ENCODE results near the gene ARMH3.

Gene ARMH3

DNA sequence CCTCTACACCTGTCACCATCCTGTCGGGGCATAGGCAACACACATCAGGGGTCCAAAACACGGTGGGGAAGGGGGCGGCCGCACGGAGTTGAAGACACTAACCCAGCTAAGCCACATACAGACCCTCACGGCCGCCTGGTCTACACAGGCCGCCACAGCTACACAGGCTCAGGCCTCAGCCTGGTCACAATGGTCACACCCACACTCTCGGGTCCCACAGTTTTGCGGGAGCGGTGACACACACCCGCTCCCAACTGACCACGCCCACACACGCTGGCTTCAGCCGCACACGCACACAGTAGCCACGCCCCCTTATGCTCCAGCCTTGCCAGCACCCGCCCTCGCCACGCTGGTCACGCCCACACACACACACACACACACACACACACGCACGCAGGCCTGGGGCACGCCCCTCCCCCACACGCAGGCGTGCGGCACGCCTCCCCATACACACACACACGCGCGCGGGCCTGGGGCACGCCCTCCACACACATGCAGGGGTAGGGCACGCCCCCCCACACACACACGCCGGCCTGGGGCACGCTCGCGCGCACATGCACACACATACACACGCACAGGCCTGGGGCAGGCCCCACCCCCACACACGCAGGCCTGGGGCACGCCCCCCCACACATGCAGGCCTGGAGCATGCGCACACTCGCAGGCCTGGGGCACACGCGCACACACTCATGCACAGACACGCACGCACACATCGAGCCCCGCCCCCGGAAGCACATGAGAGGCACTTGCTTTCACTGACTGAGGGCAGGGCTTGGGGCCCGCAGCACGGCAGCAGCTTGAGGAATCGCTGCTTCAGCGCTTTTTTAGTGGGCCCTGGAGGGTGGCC lies 225.4 kb downstream of the ARMH3 start:
- peak; percentile 97 for DNase-seq (ENCODE audit: low spot score)

DNA sequence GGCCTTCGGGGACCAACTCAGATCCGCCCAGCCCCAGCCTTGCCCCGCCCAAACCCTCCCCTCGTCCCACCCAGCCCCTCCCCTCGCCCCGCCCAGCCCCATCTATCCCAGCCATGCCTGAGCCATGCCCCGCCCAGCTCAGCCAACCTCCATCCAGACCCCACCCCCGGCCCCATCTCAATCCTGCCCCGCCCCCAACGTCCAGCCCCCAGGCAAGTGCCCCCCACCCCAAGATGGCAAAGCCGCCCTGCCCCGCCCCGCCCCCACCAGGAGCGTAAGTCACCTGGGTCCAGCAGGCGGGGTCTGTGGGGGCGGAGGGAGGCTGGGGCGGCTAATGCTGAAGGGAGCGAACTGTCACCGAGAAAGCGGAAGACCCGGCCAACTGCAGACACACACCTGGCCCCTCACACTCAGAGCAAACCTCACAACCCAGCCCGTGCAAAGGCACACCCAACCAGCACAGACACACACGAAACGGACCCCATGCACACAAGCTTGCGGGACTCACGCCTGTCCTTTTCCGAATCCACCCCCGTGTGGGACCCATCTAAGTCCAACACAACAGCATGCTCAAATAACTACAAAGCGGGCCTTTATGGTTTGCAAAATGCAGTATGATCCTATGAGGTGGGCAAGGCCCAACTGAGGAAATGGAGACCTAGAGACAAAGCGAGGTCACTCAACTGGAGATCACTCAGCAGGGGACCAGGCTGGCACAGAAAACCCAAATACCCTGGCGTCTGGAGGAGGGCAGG lies 226.2 kb downstream of the ARMH3 start:
- peak; percentile 41 for DNase-seq (ENCODE audit: low spot score)

DNA sequence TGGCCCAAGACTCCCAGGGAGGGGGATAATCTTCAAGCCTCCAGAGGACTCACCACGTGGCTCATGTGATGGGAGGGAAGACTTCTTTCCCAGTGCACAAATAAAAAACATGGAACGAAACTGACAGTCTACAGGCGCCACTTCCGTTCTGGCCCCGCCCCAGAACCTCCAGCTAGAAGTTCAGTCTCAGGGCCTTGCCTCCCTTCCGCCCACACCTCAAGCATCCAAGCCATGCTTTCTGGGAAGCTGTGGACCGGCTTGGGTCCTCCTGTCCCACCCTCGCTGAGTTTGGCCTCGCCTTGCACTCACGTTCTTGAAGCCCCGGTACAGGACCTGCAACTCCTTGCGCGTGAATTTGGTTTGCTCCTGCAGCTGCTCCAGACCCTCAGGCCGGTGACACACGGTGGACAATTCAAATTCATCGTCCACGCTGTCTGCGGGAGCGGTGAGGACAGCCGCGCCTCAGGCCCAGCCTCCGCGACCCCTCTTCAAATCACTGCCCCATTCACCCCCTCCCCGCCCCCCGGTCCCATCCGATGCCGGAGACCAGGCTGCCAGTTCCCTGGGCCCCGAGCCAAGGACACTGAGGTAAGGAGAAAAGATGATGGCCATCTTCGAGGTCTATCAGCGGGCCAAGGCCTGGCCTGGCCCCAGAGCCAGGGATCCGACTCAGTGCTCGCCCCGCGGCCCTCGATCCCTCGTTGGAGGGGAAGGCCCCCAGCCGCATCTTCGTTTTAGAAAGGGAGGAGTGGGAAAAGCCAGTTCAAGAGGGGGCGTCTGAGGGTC lies 227.0 kb downstream of the ARMH3 start:
- no peak for DNase-seq (ENCODE audit: low spot score)

DNA sequence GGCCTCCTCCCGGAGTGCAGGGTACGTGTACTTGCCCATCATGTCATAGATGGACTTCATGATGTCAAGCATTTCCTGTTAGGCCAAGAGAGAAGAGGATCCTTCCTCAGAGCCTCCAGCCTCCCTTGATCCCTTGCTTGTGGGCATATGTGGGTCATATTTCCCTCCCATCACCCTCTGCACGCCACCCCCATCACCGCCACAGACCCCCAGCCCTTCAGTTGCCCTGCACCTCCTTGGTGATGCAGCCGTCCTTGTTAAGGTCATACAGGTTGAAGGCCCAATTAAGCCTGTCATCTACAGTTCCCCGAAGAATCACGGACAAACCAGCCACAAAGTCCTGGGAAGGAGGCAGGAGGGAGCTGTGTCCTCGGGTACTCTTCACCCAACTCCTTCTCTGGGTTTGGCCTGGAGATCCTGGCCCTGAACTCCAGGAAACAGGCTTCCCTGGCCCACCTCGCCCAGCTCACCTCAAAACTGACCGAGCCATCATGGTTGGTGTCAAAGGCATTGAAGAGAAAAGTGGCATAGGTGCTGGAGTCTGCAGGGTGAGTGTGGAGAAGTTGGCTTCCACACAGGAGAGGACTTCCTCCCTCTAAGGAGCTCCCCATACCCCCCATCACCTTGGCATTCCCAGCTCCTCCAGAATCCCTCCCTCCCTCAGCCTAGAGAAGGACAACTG lies 227.9 kb downstream of the ARMH3 start:
- no peak for DNase-seq (ENCODE audit: low spot score)

DNA sequence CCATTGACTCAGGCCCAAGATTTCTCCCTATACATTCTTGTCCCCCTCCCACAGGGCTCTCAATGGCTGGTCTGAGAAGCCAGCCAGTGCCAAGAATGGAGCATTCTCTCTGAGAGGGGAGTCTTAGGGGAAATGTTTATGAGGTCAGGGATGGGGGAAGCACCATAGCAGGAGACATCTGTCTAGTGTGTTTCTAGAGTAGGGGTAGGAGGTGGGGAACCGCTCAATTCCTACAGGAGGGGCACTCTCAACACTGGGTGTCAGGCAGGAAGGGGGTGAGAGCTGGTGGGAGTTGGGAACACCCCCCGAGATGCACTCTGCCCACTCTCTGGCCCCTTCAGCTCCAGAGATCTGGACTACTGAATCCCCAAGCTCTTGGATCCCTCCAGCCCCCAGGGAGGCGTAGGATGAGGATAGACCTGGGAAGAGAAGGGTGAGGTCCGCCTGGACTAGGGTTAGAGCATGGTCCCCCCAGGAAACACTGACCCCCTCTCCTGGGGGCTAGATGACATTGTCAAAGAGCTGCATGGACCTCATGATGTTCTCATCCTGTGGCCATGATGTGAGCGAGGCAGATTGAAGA lies 229.0 kb downstream of the ARMH3 start:
- DNase-seq (ENCODE audit: low spot score), result peak; percentile 5

DNA sequence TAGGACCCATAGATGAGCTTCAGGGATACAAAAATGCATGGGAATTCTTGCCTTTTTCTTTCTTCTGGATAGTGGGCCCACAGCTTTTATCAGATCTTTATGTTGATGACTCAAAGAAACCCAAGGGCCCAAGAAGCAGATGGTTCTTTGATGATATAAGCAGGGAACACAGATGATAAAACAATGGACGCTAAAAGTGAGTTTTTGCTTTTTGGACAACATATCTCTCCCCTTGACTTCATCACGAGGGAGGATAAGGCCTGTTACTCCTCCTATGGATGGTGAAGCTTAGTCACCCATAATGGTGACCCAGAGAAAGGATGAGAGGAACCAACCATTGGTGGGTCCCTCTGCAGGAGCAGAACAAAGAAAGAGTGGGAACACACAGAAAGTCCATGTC lies 231.2 kb downstream of the ARMH3 start:
- DNase-seq (ENCODE audit: low spot score), result no peak

DNA sequence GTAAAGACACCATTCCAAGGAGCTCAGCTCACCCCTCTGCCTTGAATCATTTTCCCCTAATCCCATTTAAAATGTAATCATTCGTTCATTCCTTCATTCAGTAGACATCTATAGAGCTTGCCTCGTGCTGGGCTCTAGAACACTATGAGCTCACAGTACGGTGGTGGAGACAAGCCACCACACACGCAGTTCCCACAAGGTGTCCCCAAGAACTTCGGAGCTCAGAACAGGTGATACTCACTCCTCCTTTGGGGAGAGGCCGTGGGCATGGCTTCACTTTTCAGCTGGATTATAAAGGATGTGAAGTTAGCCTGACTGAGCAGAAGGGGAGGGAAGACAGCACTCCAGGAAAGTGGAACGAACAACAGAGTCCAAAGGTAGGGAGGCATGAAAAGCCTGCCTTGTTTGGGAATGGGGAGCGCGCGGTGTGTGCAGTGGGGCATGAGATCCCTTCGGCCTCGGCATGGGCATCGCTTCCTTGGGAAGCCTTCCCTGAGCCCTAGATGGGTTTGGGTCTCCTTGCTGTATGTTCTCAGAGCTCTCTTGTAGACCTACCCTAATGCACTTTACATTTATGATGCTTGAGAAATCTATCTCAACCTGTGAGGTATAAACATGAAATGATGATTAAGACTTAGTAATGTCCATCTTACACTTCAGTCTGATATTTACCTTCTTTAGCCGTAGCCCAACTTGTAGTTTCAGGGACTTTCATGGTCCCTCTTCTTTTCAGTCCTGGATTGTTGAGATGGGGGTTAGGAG lies 236.9 kb downstream of the ARMH3 start:
- DNase-seq (ENCODE audit: low spot score), result no peak

DNA sequence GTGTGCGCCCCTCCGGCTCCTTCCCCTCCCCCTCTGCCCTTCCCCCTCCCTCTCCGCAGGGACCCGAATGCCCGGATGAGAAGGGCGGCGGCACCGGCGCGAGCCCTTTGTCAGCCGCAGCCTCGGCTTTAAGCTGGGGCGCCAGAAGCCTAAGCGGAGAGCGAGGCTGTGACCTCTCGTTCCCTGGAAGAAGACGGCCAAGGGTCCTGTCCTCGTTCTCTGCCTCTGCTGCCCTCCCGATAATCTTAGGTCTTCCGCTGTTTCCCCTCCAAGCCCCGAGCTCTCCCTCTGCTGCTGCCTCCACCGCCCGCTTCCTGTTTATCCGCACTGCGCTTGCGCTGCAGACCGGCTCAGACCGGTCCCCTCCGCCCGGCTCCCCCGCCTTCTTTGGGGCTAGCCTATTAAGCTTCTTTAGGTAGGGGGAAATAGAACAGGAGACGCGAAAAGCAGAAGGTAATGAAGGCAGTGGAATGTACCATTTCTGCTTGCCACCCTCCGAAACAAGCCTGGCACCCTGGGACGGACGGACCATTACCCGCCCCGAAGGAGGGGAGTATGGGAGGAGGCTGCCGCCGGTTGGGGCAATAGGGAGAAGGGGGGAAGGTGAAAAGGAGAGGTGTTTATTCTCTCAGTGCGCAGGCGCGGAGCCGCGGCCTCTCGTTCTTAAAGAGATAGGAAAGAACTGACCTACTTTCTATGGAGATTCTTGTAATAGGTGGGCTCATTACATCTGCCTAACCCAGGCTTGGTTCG lies 237.7 kb downstream of the ARMH3 start, which contains the start of gene OGA:
Gene OGA (minus strand): TSS at position 326 of the 753 bp plus-strand sequence. CDS start 422 bp downstream, outside the sequence.
- DNase-seq (ENCODE audit: low spot score), result peak; percentile 97

DNA sequence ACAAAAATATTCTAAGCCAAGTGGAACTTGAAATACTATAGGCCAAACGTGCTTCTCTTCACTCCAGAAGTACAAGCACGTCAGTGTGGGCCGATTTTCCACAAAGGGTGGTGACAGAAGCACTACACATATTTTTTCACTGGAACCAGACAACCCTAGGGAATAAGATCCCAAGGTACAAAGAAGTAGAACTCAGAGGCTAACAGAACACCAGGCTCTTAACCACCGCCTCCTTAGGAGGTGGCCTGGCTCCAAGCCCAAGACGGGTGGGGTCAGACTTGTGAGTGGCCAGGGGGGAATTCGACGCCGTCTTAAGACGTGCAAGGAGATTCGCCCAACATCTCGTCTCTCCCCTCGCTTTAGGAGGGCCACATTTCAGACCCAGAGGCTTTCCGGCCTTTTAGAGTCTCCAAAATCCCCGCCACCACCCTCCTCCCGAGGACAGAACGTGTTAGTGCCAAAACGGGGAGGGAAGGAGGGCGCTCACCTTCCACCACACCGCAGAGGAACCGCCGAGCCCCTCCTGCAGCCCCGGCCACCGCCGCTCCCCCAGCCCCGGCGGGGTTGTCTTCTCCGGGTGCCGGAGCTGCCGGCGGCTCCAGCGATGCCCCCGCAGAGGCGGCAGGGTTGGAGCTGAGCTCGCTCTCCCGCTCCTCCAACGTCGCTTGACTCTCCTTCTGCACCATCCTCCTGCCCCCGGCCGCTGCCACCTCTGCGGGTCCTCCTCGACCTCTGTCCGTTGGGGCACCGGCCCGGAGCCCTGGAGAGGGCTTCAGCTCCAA lies 238.4 kb downstream of the ARMH3 start:
- DNase-seq (ENCODE audit: low spot score), result peak; percentile 86

DNA sequence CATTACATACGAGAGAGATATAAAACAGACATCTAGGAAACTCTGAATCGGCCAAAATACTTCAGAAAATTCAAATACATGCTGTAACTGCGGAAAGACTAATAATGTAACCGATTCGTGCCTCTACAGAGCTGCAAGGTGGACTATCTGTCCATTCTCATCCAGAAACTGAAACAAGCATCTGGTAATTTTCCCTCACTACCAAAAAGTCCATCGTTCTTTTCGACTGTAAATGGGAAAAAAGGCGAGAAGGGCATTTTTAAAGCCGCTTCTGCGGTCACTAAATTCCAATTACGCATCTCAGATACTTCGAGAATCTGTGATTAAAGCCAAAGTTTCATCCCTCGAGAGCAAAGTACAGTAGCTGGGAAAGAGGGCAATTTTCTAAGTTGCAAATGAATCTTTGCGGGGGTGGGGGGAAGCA lies 239.0 kb downstream of the ARMH3 start:
- DNase-seq (ENCODE audit: low spot score), result no peak

DNA sequence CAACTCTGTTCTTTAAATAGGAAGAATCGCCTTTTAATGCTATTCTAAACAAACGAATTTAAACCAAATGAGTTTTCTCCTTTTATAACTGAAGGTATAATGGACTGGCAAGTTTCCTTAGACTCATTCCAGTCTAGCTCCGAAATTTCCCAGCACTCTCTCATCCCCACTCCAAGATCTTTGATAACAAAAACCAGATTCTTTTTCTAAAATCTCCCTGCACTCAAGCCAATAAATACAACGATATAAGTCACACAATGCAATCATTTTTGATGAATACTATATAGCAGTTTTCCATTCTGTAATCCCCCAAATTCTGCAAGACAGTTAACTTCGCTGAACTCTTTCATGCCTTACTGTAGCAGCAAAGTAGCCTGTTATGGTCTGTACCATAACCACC lies 239.6 kb downstream of the ARMH3 start:
- no peak for DNase-seq (ENCODE audit: low spot score)

DNA sequence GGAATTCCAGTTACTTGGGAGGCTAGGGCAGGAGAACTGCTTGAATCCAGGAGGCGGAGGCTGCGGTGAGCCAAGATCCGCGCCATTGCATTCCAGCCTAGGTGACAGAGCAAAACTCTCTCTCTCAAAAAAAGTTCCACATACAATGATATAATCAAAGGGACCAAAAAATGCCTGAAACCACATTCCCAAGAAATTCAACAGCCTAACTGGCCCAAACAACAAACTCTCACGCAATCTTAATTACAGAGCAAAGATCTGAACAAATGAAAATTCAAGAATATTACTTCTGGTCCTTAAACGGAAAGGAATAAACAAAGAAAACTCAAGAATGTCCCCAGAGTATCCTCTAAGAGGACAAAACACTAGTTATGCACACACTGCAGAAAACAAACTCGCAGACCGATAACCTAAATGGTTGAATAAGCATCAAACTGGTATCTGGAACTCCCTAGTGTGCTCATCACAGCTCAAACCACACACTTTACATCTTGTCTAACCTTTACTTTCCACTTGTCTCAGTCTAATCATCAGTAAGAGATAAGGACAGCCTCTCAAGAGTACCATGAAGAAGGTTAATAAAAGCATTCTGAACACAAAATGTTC lies 241.4 kb downstream of the ARMH3 start:
- no peak for DNase-seq (ENCODE audit: low spot score)

DNA sequence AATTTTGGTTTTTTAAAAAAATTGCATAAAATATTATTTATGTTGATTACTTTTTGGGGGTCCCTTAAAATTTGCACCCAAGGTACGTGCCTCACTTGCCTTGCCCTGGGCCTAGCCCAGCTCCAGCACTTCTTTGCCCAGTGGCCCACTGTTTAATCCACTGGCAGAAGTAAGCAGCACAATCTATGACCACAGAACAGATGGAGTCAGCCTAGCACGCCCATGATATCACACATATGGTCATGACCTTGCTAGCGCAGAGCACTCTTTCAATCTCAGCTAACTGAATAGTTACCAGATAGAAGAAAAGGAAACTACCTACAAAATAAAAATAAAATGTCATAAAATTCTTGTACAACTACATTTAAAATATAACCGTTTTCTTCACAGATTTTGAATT lies 243.4 kb downstream of the ARMH3 start:
- no peak for DNase-seq (ENCODE audit: low spot score)

DNA sequence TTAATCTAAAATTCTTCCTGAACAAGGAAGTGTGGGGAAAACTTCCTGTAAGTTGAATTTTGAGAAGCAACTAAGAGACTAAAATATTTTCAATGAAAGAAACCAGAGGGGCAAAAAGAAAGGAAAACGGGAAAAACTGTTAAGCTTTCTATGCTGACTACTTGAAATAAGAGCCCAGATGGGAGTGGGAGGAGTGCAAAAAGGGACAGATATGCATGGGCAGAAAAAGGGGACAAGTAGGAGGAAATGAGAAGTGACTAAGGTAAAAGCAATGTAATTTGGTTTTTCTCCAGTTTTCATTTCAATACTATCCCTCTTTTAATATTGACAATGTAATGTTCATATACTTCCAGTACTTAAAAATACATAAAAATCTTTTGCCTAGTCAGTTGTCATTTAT lies 248.8 kb downstream of the ARMH3 start:
- no peak for DNase-seq (ENCODE audit: low spot score)

DNA sequence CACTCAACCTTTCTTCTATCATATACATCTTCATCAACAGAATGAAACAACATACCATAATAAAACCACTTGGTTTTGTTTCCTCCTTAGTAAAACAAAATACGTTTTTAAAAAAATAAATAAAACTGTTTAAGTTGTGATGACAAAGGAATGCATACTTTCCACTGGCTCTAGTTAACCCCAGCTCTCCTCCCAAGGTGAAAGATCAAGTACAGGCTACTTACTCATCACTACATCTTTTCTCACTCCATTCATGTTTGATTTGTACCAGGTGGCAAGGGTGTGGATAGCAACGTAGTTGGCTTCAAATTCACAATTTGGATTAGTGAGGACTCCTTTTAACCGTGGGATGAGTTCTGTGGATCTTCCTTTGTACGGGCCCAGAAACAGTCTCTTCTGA lies 252.5 kb downstream of the ARMH3 start:
- DNase-seq (ENCODE audit: low spot score), result no peak

DNA sequence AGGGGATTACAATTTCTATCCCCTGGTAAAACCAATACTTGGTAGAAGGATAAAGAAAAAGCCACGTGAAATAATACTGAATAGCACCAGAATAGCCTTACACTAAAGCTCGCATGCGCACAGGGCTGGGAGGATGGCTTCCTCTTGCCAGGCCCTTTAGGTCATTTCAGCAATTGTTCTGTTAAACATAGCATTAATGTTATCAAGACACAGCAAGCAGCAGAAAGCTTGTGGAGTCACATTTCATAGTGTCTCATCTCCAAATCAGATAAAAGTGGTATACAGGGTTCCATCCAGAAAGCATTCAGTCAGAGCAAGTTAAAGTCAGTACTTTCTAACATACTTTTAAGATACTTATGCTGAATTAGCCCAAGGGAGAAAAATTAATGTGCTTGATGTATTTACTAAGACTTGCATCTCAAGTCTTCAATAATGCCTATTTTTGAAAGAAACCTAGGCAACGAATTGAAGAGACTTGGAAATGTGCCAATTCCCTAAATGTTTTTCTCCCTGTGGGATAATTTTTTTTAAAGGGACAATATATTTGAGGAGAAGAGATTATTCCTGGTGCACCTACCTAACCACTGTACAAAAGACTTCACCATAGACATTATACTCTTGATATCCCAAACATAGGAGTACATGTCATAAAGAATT lies 258.4 kb downstream of the ARMH3 start:
- no peak for DNase-seq (ENCODE audit: low spot score)

Data from AG20443 (cell line).